Measurements from ENCODE around the gene PRKACA.
"Not testable (repeated sequence)": the region's sequence is repeated elsewhere in the genome, so short reads cannot be mapped to it uniquely, and the experiment has no call there.

The PRKACA gene

GRCh38 chr19:14042659-14043608 is 74.6 kb downstream of the PRKACA start:
- FAIRE-seq, result not testable (repeated sequence)

Measured in endometrium (tissue), 2 donors.